ENCODE measurements around the gene GSPT1. TPM values are rescaled to one million over a fixed set of nuclear protein-coding genes. Genes with fewer than 3 reads are reported as not detected.

Gene GSPT1
- total RNA-seq, 1 experiment from 2014 or later: 173 TPM

- Histone ChIP-seq H4K91ac (ENCODE audit: insufficient read length, low read depth, low read length) (no peak overlapping the region), H3K18ac (ENCODE audit: insufficient read length, low read depth, low read length) (no peak overlapping the region), H3K4me2 (ENCODE audit: insufficient read depth, insufficient read length, low read length) (peak overlapping the region; percentile 94), H3K56ac (ENCODE audit: insufficient read length, low read depth, low read length) (no peak overlapping the region), H2BK15ac (ENCODE audit: low read depth, low read length) (no peak overlapping the region), H2BK5ac (ENCODE audit: insufficient read length, low read length) (no peak overlapping the region), H3K79me1 (ENCODE audit: insufficient read depth, low read depth, low read length, poor library complexity, severe bottlenecking) (no peaks in the 10 kb centered on the region), H3K4ac (ENCODE audit: low read depth, low read length) (no peak overlapping the region), H2BK120ac (ENCODE audit: low read depth, low read length, poor library complexity, severe bottlenecking) (no peak overlapping the region), H4K8ac (replicated peaks; ENCODE audit: insufficient read length, low read depth, low read length) (no peak overlapping the region), H2BK12ac (ENCODE audit: insufficient read length, low read depth, low read length) (no peak overlapping the region), H2AFZ (ENCODE audit: low read length) (no peak overlapping the region), H3K27me3 (ENCODE audit: insufficient read depth, low read length) (no peaks in the 10 kb centered on the region), H3K4me1 (ENCODE audit: insufficient read depth, low read length) (peaks cover 3% of the 10 kb centered on the region; the same call in 1 of the 2 replicates), H2AK5ac (ENCODE audit: insufficient read length, low read length) (no peak overlapping the region), H3T11ph (ENCODE audit: low read length) (no peak overlapping the region), H3K79me2 (ENCODE audit: insufficient read depth, low read length) (peaks cover 40% of the 10 kb centered on the region), H3K9ac (ENCODE audit: extremely low read depth, insufficient read length, low read length) (peak overlapping the region; percentile 51), H4K5ac (ENCODE audit: insufficient read length, low read depth, low read length) (no peak overlapping the region), H3K14ac (ENCODE audit: insufficient read depth, low read length) (no peak overlapping the region), H3K27ac (ENCODE audit: insufficient read length, low read depth, low read length) (no peak overlapping the region), H3K23ac (ENCODE audit: insufficient read length, low read depth, low read length) (no peak overlapping the region), H2BK20ac (ENCODE audit: low read depth, low read length, poor library complexity, severe bottlenecking) (no peak overlapping the region), H3K23me2 (ENCODE audit: insufficient read length, low read depth, low read length, poor library complexity, severe bottlenecking) (no peaks in the 10 kb centered on the region), H3K9me3 (ENCODE audit: control insufficient read depth, low read depth, low read length) (no peaks in the 10 kb centered on the region), H4K20me1 (ENCODE audit: control insufficient read depth, insufficient read depth, insufficient read length) (no peaks in the 10 kb centered on the region)
- DNase-seq: no peak
- H3K27ac Mint-ChIP-seq: peak overlapping the region in 2 of 3 experiments; percentile 77 to 92; a peak in 3 of 7 replicates
- H3K4me3 Mint-ChIP-seq: peak overlapping the region; percentile 86 to 97
- H3K4me1 Mint-ChIP-seq: peaks cover 24 to 33% of the 10 kb centered on the region in 2 experiments
- no CpG with 5 or more reads among the region's 79 CpGs for WGBS (ENCODE audit: extremely low coverage, insufficient read length, low lambda C conversion rate)
- H3K9me3 Mint-ChIP-seq: peaks cover 0 to 3% of the 10 kb centered on the region in 2 experiments; a peak in 1 of 5 replicates
- peaks cover 4 to 12% (median 10%) of the 10 kb centered on the region in 3 experiments; a peak in 4 of 7 replicates for H3K36me3 Mint-ChIP-seq (ENCODE audit: insufficient read depth in 1 of 3, low read depth in 3 of 3)
- TF ChIP-seq, protein P1, sequence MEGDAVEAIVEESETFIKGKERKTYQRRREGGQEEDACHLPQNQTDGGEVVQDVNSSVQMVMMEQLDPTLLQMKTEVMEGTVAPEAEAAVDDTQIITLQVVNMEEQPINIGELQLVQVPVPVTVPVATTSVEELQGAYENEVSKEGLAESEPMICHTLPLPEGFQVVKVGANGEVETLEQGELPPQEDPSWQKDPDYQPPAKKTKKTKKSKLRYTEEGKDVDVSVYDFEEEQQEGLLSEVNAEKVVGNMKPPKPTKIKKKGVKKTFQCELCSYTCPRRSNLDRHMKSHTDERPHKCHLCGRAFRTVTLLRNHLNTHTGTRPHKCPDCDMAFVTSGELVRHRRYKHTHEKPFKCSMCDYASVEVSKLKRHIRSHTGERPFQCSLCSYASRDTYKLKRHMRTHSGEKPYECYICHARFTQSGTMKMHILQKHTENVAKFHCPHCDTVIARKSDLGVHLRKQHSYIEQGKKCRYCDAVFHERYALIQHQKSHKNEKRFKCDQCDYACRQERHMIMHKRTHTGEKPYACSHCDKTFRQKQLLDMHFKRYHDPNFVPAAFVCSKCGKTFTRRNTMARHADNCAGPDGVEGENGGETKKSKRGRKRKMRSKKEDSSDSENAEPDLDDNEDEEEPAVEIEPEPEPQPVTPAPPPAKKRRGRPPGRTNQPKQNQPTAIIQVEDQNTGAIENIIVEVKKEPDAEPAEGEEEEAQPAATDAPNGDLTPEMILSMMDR (conservative IDR thresholded peaks at IDR 0.05): no peak
- H3K27me3 Mint-ChIP-seq (ENCODE audit: low read depth): peaks cover 3% of the 10 kb centered on the region; the same call in 1 of the 2 replicates
These were observed 577 bp downstream of the GSPT1 start for GRCh38 chr16:11915114-11915643.
